Stimulated activated CD4-positive, alpha-beta T cell treated with anti-CD3 and anti-CD28 coated beads, Interleukin-12 subunit alpha, Interleukin-12 subunit beta, amount 100 ng/mL, for 48 hours (primary cell): ENCODE measurements around the gene NFYA.
"Not testable (repeated sequence)": the region's sequence is repeated elsewhere in the genome, so short reads cannot be mapped to it uniquely, and the experiment has no call there.

Experiments used
- DNase-seq, 3 donors: peaks; one replicate each; pipeline ENCODE4 v3.0.0-alpha.2; 2020; ENCODE audit warnings: low read depth in 2 of 3, low spot score in 1 of 3

Gene NFYA

DNA sequence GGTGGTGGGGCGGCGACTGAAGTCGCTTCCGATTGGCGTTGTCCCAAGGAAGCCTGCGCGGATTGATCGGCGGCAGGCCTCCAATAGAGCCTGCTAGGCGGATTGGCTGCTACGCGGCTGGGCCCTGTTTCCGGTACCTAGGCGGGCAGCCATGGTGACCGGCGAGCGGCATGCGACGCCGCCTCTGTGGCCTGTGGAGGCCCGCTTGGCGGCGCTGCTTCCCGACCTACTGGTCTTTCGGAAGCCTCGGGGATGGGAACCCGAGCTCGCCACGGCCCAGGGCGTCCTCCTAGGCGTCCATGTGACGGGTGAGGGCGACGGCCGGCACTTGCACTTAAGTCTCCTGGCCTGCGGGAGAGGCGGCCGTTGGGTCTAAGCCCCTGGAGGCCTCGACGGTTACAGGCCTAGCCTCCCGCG, 28.1 kb downstream of the NFYA start:
- peak in 1 of 3 donors; percentile 12 for DNase-seq

DNA sequence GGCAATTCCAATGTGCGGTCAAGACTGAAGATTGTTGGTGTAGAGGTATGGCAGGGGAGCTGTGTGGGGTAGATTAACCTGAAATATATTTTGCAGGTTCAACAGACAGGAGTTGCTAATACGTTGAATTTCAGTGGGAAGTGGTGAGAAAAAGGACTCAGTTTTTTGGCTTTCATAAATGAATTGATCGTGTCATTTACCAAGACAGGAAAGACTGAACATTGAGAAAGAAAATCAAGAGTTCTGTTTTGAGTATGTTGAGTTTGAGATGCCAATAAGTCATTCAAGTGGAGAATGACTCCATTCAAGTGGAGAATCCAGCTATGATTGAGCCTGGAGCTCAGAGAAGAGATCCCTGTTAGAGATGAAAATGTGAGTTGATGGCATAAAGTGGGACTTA, 31.1 kb downstream of the NFYA start:
- no peak for DNase-seq

GRCh38 chr6:41111017-41111416, 38.2 kb downstream of the NFYA start:
- no peak for DNase-seq

GRCh38 chr6:41115027-41115426, 42.3 kb downstream of the NFYA start:
- DNase-seq = not testable (repeated sequence)

DNA sequence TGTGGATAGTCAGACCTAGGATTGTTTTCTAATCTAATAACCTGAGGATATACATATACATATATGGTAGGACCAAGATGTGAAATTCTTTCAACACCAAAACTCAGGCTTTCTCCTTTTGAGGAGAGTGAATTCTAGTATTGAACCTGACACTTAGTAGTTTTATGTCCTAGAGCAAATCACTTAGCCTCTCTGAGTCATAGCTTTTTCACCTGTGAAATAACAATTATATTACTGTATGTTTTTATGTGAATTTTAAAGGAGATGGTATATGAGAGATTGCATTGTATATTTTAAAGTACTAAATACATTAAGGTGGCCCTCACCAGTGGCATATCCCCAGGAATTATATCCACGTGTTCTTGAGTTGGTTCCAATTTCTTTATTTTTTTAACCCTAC, 46.7 kb downstream of the NFYA start:
- no peak for DNase-seq

GRCh38 chr6:41120058-41120457, 47.3 kb downstream of the NFYA start:
- no peak for DNase-seq

DNA sequence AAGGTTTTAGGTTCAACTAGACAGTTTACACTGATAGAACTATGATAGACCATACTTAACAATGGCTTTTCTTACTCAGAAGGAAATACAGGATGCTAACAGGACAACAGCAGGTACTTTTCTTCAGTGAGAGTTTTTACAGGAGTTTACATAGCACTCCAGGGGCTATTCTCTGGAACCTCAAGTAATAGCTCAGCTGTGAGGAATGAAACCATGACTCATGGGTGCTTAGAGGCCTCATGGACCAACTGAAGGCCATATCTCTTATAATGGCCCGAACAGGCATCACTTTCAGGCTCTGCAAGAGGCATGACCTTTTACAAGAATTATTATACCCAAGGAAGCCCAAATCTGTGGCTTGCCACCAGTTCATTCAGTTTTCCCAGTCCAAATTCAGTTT, 49.6 kb downstream of the NFYA start:
- no peak for DNase-seq

DNA sequence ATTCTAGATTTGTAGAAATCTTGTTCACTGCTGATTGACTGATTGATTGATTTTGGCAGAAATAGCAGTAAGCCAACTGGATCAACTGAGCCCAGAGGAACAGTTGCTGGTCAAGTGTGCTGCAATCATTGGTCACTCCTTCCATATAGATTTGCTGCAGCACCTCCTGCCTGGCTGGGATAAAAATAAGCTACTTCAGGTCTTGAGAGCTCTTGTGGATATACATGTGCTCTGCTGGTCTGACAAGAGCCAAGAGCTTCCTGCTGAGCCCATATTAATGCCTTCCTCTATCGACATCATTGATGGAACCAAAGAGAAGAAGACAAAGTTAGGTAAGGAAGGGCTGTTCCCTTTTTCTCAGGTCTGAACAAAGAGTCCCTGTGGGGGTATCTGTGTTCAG, 50.1 kb downstream of the NFYA start:
- DNase-seq = no peak

DNA sequence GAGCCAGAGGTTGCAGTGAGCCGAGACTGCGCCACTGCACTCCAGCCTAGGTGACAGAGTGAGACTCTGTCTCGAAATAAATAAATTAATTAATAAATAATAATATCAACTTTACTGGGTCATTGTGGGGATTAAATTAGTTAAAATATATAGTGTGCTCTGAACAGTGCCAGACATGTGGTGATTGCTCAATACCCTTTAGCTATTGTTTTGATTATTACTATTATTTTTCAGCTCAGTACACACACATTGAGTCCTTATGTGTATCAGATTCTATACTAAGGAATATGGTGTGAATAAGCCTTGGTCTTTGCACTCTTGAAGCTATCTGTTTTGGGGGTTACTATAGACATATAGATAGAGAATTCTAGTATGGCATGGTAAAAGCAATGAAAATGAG, 52.5 kb downstream of the NFYA start:
- no peak for DNase-seq

DNA sequence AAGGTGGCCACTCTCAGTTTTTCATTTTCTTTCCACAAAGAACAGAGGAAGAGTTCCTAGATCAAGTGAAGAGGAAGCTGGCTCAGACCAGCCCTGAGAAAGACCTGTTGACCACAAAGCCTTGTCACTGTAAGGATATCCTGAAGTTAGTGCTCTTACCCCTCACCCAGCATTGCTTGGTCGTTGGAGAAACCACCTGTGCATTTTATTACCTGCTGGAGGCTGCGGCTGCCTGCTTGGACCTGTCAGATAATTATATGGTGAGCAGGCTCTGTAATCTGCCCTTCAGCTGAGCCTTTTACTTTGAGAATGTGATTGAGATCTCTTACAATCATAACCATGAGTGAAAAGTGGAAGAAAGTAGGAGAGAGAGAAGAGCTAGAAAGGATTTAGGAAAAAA, 59.5 kb downstream of the NFYA start:
- DNase-seq = no peak

DNA sequence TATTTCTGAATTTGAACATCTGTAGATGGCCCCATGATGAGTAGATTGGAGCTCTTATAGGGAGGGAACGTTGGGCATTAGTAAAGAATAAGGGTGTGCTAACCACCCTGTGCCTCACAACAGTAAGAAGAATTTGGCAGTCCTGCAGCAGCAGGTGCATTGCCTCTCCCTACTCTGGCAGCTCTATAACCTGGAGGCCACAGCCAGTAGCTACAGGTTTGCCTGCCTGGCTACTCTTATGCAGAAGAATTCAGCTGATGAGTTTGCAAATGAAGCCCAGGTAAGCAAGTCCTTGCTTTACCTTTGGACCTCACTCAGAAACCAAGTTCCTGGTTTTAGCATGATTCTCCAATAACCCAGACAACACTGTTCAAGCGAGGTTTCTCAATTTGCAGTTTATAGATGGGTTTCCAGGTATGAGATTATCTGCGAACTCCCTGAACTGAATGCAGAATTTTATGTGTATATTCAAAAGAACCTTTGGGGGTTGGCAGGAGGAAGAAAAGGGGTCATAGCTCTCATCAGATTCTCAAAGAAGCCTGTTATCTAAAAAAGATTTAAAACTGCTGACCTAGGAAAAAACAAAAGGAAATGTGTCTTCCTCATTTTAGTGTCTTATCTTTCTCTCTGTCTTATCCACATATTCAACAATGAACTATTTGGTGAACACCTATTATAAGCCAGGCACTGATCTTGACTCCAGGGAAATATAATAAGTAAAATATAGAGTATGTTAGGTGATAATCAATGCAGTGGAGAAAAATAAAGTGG, 62.5 kb downstream of the NFYA start:
- DNase-seq = no peak

GRCh38 chr6:41136911-41137310, 64.1 kb downstream of the NFYA start:
- DNase-seq = no peak

GRCh38 chr6:41147917-41148316, 75.1 kb downstream of the NFYA start:
- DNase-seq = no peak
